NOMO-1 treated with DMSO at 0.1 percent for 48 hours (cell line): ENCODE data around the gene ZNF468.
"Not testable (repeated sequence)": the region's sequence is repeated elsewhere in the genome, so short reads cannot be mapped to it uniquely, and the experiment has no call there.

Experiments
- DNase-seq: peaks from one replicate; lab custom pipeline; 2025; ENCODE audit not compliant: unreplicated experiment; lab: John Stamatoyannopoulos, UW

Gene ZNF468

GRCh38 chr19:52829866-52830265 is 27.6 kb downstream of the ZNF468 start:
- not testable (repeated sequence) for DNase-seq

- no peak for DNase-seq
Observed at GRCh38 chr19:52825765-52826164, 31.7 kb downstream of the ZNF468 start.

GRCh38 chr19:52823676-52824075 is 33.7 kb downstream of the ZNF468 start:
- no peak for DNase-seq

- DNase-seq: peak; percentile 9
Observed at GRCh38 chr19:52821204-52821960, 36.0 kb downstream of the ZNF468 start, which contains the start of gene ZNF28. Gene ZNF28 (minus strand): TSS chr19:52821633. CDS start chr19:52817958, 3,675 bp downstream.

- DNase-seq: peak; percentile 14
Observed at GRCh38 chr19:52820472-52821203, 36.8 kb downstream of the ZNF468 start.

- no peak for DNase-seq
Observed at GRCh38 chr19:52809801-52810200, 47.6 kb downstream of the ZNF468 start.

GRCh38 chr19:52799950-52800640 is 57.3 kb downstream of the ZNF468 start:
- DNase-seq: not testable (repeated sequence)

- no peak for DNase-seq
Observed at GRCh38 chr19:52789440-52789839, 68.0 kb downstream of the ZNF468 start.
